Lower leg skin (tissue), 4 donors: ENCODE measurements around the gene PRRX2. TPM values are rescaled to one million over a fixed set of nuclear protein-coding genes. Genes with fewer than 3 reads are reported as not detected.

Source experiments
- DNase-seq, 2 donors: peaks; one replicate each; pipeline ENCODE4 v3.0.0-alpha.2; 2019; ENCODE audit warnings: low spot score in 2 of 2
- H3K4me3 ChIP-seq: fragments of 200-600 bp; sonication (generic); 2 replicates; pipeline ENCODE4 v1.5.1; 2017; ENCODE audit warnings: mild to moderate bottlenecking, low read depth; ENCODE audit not compliant: poor library complexity, severe bottlenecking
- CTCF ChIP-seq, 3 donors: fragments of 450-650 bp; IDR thresholded peaks; one replicate each; pipeline ENCODE4 v1.5.1; 2016; ENCODE audit warnings: antibody characterized with exemption in 3 of 3, mild to moderate bottlenecking in 3 of 3, moderate library complexity in 2 of 3
- POLR2A ChIP-seq, 2 donors: fragments of 450-650 bp; IDR thresholded peaks; one replicate each; pipeline ENCODE4 v1.6.1; 2016 to 2017; ENCODE audit warnings: antibody characterized with exemption in 2 of 2, mild to moderate bottlenecking in 1 of 2, moderate library complexity in 1 of 2
- WGBS, 2 donors: methylation state at CpG; one replicate each; pipeline ENCODE4 v1.1.5; 2018; 5-methylcytosine and 5-hydroxymethylcytosine counted together
- intact Hi-C: fragments of 100-400 bp; cut with DNase I; formaldehyde crosslinking; loops from one replicate; pipeline ENCODE4 v1.15.0; 2023; ENCODE audit warnings: low total_unique reads
- total RNA-seq, 4 donors: library from RNA; depleted of rRNA; stranded (reverse); fragments of >200 nt; gene quantifications; one replicate each; pipeline ENCODE4 v1.1.0, GENCODE V29; 2016

The PRRX2 gene
- total RNA-seq, 4 donors from 2014 or later, result 10.7 to 24.1 (median 16.6) TPM

- intact Hi-C loops, result no loop called here
- WGBS, 2 donors, result 52 to 55% methylated on average over 17 of the region's 17 CpGs
- no peak overlapping the region for H3K4me3 ChIP-seq
- TF ChIP-seq POLR2A (IDR thresholded peaks at IDR 0.05) (no peak), CTCF (IDR thresholded peaks at IDR 0.05) (no peak)
- DNase-seq, result no peak
Measured at GRCh38 chr9:129669141-129669718, 3.8 kb downstream of the PRRX2 start.

- 80 to 82% methylated on average over 13 of the region's 13 CpGs for WGBS, 2 donors
- intact Hi-C loops, result no loop called here
- DNase-seq, result no peak
- H3K4me3 ChIP-seq, result no peak overlapping the region
- no peak for TF ChIP-seq POLR2A (IDR thresholded peaks at IDR 0.05)
- no peak for TF ChIP-seq CTCF (IDR thresholded peaks at IDR 0.05)
Measured at GRCh38 chr9:129669946-129670345, 4.5 kb downstream of the PRRX2 start.

DNA sequence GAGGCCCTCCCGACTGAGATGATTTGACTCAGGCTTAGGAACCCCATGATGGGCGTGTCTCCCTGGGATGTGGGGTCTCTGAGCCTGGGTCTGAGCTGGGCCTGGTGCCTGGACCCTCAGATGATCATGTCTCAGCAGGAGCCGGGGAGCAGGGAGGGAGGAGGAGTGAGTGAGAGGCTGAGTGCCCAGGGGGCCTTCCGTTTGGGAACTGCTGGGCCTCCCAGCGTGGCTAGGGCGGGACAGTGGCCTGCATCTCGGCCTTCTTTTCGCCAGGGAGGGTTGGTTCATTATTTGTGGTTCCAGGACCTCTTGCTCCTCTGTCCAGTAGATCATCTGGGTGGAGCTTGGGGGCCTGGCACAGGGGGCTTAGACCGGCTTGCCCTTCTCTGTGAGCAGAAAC, 5.6 kb downstream of the PRRX2 start:
- no peak for TF ChIP-seq CTCF (IDR thresholded peaks at IDR 0.05)
- WGBS, 2 donors, result 69 to 78% methylated on average over 9 of the region's 9 CpGs
- DNase-seq, result no peak
- no peak overlapping the region for H3K4me3 ChIP-seq
- intact Hi-C loops, result no loop called here

GRCh38 chr9:129671519-129671918, 6.1 kb downstream of the PRRX2 start:
- 40 to 55% methylated on average over 7 of the region's 7 CpGs for WGBS, 2 donors
- intact Hi-C loops, result no loop called here
- no peak overlapping the region for H3K4me3 ChIP-seq

DNA sequence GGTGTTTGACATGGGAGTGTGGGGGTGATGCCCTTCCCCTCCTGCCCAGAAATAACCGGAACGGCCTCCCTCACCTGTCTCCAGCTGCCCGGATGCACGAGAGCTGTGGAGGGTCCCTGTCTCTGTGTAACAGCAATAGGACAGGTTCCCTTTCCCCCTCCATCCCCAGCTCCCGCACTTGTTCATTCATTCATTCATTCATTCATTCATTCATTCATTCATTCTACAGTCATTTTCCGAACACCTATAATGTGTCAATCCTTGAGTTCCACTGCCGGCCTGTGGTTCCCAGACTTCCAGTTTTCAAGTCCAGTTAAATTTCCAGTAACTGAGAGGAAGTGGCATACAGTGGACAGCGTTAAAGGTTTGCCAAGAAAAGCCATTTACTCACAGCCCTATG, 7.3 kb downstream of the PRRX2 start:
- H3K4me3 ChIP-seq, result no peak overlapping the region
- DNase-seq, result no peak
- WGBS, 2 donors, result 81 to 86% methylated on average over 8 of the region's 8 CpGs
- intact Hi-C loops, result no loop called here
- TF ChIP-seq CTCF (IDR thresholded peaks at IDR 0.05) (no peak), POLR2A (IDR thresholded peaks at IDR 0.05) (no peak)

More at GRCh38 chr9:129671519-129671918, 6.1 kb downstream of the PRRX2 start:
- no peak for DNase-seq
- TF ChIP-seq CTCF (IDR thresholded peaks at IDR 0.05), result no peak
- no peak for TF ChIP-seq POLR2A (IDR thresholded peaks at IDR 0.05)

- WGBS, 2 donors, result 70 to 76% methylated on average over 9 to 12 of the region's 12 CpGs
Measured at GRCh38 chr9:129673602-129674001, 8.2 kb downstream of the PRRX2 start.

More at GRCh38 chr9:129673602-129674001, 8.2 kb downstream of the PRRX2 start:
- no peak overlapping the region for H3K4me3 ChIP-seq
- intact Hi-C loops, result no loop called here
- TF ChIP-seq POLR2A (IDR thresholded peaks at IDR 0.05) (no peak), CTCF (IDR thresholded peaks at IDR 0.05) (no peak)
- no peak for DNase-seq
